Activated naive CD4-positive, alpha-beta T cell treated with anti-CD3 and anti-CD28 coated beads, Interleukin-2, amount 50 U/mL, for 16 hours (primary cell): Measurements from ENCODE around the gene ARL10.

ENCODE experiments used
- DNase-seq: peaks from one replicate; pipeline ENCODE4 v3.0.0-alpha.2; 2020

Gene ARL10

DNA sequence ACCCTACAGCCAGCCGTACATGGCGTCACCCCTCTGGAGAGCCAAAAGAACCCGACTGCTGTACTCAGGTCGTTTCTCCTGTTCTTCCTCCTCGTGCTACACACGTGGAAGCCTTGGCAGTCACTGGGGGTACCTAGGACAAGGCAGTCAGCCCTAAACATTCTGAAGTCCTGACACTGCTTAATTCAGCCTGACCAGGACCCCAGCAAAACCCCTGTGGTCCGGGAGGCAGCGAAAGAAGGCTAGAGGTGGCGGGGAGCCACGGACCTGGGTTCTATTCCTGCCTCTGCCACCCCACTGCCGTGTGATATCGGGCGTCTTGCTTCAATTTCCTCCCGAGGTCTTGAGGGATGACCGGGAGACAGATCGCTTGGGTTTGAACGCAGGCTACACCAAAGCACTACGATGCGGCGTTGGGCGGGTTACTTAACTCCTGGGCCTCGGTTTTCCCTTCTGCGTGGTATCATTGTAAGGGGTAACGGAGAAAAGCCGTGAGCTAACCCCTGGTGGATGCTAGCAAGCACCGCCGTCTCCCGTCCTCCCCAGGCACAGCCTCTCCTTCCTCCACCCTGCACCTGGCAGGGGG lies 429 bp upstream of the ARL10 start:
- no peak for DNase-seq

DNA sequence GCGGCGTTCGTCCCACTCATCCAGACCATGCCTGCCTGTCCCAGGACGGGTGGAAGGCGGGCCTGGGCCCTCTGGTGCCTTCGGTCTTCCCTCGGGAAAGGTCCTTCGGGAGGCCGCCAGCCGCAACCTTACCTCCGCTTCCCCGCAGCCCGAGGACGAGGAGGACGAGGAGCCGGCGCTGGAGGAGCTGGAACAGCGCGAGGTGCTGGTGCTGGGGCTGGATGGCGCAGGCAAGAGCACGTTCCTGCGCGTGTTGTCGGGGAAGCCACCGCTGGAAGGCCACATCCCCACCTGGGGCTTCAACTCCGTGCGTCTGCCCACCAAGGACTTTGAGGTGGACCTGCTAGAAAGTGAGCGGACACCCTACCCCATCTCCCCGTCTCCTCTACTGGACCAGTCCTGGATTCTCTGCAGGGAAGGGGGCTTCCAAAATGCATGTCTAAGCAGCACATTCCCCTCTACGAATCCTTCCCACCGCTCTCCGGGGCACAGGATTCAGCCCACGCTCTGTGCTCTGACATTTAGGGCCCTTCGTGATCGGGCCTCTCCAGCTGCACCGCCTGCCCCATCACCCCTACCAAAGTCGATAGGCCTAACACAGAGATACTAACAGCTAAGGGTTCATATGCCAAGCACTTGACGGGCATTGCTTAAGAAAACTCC lies 1.1 kb downstream of the ARL10 start:
- DNase-seq = no peak

DNA sequence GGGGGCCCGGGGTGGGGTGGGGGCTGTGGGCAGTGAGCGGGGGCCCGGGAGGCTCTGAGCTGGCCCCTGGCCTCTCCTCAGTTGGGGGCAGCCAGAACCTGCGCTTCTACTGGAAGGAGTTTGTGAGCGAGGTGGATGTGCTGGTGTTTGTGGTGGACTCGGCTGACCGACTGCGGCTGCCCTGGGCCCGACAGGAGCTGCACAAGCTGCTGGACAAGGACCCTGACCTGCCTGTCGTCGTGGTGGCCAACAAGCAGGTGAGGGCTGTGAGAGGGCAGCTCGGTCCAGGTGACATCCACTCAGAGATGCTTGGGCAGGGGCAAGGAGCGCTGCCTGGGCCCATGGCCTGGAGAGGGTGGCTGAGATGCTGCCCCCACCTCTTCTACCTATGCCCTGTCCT lies 3.4 kb downstream of the ARL10 start:
- DNase-seq = no peak

DNA sequence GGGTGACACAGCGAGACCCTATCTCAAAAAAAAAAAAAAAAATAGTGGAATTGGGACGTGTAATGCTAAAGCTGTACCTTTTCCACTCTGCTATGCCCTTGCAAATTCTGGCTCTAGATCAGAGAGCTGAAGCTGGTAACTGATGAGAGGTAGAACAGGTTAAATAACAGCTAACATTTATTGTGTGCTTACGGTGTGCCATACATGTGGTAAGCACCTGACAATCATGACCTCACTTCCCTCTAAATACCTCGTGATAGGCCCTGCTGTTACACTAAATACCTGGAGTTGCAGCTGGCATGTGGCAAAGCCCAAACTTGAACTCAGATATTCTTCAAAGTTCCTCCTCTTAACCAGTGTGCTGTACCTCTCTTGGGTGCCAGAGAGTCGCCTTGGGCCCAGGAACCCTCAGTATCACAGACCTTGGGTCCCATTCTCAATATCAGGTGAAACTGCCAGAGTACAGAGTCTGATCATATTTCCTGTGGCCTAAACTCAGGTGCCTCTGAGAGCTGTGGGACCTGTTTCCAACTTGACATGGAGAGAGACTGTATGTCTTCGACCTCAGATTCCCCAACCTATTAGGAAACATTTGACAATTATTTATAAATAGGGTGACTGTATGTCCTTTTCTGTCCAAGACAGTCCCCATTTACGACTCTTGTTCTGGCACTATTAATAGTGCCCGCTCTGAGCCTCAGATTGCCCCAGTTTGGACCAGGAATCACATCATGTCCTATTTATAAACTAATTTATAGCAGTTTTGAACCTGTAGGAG lies 4.8 kb downstream of the ARL10 start:
- DNase-seq = no peak

DNA sequence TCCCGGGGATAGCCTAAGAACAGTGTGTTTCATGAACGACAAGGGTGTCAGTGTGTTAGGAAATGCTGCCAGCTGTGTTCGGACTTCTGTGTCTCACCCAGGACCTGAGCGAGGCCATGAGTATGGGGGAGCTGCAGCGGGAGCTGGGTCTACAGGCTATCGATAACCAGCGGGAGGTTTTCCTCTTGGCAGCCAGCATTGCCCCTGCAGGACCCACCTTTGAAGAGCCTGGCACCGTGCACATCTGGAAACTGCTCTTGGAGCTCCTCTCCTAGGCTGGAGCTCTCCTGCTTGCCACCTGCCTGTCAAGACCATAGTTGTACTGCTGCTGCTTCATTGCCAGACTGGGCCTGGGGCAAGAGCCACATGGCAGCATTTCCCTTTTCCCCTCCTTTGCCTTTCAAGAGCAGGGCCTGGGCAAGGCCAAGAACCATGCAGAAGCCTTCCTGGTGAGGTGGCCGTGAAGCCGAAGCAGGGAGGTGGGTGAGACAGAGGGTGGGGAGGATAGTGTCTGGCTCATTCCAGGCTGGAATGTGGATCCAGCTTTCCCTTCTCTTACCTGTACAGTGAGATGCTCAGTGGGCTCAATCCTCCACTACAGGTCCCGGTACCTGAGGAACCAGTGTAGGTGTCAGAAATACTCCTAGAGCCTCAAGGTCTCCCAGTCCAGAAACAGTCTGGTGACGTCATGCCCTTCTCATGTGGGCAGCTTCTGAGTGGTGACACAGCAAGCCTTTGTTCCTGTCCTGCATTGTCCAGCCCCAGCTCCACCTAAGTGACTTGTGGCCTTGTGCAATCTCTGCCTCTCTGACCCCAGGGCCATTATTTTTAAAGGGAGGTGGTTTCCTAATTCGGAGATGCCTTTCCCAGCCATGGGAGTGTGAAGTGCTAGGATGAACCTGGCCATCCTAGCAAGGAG lies 6.6 kb downstream of the ARL10 start:
- no peak for DNase-seq

DNA sequence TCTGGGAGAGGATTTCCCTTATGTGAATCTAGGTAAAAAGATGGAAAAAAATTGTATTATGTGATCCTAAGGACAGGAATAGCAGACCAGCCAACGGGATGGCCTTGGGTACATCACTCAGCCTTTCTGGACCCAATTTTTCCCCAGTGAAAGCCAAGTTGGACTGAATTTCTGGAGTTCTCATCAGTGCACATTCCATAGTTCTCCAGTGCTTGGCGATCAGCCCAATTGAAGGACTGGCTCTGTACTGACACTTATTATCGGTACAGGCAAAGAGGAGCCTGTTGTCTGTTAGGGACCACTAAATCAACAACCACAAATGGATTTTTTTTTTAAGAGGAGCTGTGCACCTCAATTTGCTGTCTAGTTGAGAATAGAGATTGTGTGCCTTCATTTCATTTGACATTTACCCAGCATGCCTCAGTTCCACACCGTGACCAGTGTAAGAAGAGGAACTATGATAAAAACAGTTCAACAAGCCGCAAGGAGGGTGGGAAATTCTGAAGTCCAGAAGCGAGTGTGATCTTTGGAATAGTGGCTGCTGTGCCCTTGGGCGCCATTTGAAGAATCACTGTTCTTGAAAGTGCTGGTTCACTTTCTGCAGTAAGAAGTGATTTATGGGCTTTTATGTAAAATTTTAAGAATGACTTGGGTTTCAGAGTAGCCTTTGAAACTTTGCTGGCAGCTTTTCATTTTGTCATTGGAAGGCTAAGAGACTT lies 8.0 kb downstream of the ARL10 start:
- DNase-seq = no peak

DNA sequence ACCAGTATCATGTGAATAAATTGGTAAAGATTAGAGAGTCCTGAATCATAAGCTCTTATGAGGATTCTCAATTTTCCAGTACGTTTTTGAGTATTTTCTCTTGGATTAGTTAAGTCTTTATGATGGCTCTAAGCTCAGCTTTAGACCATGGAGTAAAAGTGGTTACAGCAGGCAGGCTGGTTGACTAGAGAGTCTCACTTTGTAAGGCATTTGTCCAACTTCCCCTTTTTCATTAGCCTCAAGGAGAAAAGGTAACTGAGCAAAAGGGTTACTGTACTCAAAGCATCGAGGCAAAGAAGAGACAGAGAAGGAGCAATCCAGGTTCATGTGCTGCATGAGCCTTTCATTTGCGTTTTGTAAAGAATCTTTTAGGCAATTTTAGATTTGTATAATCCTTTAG lies 14.6 kb downstream of the ARL10 start:
- no peak for DNase-seq

DNA sequence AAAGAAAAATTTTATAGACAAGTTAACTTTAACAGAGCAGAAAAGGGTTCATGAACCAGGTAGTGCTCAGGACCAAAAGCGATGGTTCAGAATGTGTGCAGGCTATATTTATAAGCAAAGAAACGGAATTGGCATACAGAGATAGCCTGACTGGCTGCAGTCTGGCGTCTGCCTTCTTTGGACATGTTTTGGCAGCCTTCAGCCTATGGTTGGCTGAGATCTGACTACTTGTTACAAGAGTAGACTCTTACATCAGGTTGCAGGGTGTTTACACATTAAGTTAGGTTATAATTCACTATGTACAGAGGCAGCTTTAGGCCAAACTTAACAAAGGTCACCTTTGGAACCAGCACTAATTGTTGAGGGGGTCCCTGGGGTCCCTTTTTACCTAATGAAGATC lies 16.1 kb downstream of the ARL10 start:
- no peak for DNase-seq

DNA sequence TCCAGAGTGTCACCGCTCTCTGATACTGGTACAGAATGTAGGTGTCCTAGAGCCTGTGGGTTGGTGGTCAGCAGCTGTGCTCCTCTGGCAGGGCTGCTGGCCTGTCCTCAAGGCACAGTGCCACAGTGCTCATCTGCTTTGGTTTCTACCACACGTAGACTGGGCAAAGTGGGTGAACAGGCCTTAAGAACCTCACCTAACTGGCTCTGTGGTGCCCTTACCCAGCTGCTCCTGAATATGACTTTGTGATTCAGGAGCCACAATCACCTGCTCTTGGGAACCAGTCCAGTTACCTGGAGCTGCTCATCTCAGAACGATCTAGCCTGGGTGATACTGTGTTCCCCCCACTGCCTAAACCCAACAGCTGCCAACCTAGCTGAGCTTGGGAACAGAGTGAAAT lies 16.7 kb downstream of the ARL10 start:
- DNase-seq = no peak

DNA sequence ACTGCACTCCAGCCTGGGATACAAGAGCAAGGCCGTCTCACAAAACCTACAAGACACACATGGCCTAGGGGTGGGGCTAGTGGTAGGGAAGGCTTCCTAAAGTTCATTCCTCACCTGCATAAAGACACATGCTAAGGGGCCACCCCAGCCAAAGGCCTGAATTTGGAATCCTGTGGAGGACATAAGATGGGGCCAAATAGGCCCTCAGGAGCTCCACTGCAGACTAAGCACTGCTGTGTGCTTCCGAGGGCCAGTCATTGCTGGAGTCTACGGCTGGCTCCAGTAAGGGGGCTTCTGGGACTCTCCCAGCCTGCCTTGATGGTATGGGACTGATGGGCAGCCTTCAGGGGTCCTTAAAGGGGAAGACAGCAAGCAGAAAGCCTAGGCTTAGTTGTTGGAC lies 17.4 kb downstream of the ARL10 start:
- DNase-seq = no peak

DNA sequence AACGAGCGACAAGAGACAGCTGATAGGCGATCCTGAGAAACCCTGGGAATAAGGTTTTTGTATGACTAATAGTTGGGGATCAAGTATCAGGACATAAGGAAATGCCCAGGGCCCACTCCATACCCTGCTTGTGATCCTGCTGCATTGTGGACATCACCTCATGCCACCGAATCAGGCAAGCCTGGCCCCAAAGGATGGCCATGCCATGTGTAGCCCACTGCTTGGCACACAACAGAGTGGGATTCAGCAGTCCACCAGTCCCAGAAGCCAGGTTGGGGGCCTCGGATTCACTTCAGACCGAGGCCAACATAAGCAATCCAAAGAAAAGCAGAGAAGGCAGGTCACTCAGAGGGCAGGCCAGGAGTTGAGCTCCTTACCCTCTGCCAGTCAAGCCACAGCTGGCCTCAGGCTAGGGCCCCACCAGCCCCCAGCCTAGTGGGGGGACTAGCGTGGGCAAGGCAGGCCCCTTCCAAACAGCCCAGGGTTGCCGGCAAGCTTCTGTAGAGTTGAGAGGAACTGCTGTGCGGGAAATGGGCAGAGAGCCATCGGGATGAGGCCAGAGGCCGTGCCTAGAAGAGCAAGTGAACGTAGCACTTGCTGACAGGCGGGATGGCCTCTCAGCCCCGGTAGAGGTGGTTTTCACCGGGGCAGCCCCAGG lies 18.1 kb downstream of the ARL10 start:
- no peak for DNase-seq

DNA sequence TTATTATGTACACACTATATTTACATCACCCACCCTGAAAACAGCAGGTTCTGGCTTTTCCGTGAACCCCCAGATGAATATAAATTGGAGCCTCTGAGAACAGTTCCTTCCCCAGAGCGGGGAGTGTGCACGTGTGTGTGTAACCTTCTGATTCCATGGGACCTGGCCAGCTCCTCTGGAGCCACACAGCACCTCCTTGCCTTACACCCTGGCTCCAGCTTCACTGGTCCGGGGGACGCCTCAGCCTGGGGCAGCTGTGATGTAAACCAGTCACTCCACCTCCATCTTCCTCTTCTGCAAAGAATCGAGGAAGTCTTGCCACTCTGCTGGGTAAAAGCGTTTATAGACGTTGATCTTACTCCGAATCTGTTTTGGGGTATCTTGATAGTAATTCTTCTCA lies 18.7 kb downstream of the ARL10 start:
- no peak for DNase-seq

DNA sequence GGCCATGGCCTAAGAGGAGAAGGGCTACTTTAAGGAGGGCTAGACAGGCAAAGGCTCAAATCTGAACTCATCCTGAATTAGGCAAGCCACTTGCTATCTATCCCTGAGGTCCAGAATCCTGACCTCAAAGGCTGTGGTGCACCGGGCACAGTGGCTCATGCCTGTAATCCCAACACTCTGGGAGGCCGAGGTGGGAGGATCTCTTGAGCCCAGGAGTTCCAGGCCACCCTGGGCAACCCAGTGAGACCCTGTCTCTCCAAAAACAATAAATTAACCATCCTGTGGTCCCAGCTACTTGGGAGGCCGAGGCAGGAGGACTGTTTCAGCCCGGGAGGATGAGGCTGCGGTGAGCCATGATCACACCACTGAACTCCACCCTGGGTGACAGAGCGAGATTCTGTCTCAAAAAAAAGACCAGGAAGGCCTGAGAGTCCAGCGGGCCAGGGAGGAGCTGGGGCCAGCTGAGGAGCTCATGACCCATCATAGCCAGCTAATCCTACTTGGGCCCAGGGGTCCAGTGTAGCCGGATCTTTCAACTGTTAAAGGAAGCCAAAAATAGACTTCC lies 19.2 kb downstream of the ARL10 start:
- no peak for DNase-seq

DNA sequence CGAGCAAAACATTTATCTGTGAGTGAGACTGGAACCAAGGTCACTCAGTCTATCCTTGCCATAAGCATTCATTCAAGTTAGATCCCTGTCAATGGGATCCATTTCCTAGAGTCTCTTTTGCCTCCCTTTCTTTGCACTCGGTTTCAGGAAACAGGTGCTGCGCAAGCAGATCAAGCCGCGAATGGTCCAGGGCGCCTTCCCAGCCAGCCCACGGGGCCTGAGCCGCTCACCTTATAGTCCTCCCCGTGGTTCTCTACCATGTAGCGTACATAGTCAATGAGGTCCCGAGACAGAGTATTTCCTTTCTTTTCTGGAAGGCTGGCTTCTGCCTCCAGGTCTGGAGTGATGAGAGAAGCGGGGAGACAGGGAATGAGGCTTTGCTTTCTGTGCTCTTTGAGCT lies 19.7 kb downstream of the ARL10 start:
- no peak for DNase-seq

DNA sequence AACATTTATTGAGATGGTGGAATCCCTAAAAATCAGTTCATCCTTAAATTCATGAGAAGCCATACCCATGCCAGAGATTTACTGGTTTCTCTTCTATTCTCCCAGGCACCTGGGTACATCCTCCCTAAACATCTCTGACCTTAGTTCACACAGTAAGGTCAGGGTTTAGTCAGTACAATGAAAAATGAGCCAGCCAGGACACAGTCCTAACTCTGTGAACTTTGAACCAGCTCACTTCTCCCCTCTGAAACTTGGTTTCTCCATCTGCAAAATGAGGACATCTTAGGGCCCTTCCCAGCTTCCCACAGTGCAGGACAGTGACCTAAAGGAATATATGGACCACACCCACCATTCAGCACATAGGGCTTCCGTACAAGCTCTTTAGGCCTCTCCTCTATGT lies 21.2 kb downstream of the ARL10 start:
- DNase-seq = no peak

DNA sequence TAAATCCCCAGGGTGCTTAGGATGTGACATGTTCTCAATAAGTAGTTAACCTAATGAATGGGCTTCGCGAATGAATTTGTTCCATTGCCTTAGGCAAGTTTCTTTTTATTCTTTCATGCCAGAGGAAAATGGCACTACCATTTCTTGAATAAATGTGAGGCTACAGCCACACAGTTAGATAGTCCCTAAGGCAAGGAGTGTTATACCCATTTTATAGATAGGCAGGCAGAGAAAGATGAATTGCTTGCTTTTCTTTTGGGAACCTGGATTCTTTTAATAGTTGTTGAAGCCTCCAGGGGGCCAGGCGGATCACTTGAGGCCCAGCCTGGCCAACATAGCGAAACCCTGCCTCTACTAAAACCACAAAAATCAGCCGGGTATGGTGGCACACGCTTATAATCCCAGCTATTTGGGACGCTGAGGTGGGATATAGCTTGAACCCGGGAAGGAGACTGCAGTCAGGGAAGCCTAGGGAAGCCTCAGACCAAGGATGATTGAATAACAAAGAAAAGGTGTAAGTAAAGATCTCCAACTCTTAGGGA lies 22.2 kb downstream of the ARL10 start:
- no peak for DNase-seq

DNA sequence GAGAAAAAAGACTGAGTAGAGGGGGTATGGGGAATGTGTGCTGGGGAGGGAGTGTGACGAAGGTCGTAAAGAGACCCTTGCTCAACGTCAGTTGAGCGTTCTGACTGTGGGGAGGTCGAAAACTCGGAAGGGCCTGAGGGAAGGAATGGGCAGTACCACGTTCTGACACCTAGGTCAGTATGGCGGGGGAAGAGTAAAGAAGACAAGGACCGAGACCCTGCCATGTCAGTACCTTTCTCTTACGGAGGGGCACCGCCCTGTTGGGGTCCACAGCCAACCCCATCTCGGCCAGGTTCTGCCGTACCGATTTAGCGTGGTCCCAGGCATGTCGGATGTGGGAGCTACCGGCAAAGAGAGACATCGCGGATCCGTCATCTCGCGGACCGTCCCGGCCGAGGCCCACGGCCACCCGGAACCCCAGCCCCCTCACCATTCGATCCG lies 22.7 kb downstream of the ARL10 start:
- DNase-seq = no peak

DNA sequence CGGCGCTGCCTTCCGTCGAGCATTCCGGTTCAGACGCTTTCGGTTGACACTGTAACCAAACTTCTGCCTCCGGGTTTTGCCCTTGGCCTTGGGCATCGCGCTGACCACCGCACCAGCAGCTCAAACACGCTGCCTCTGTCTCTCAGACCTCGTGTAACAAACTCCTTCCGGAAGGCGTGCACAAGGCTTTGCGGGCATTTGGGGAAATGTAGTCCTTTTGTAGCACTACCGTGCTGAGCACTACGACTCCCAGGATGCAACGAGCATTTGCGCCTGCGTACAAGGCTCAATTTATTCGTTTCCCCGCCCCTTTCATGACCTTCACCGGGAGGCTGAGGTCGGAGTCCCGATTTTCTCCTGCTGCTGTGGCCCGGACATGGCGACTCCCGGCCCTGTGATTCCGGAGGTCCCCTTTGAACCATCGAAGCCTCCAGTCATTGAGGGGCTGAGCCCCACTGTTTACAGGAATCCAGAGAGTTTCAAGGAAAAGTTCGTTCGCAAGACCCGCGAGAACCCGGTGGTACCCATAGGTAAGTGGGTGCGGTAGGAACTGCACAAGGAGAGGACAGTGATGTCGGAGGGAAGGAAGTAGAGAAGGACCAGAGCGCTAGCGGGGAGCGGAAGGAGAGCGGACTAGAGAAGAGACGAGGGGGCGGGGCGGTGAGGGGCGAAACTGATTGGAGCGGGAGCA lies 23.3 kb downstream of the ARL10 start, which contains the start of the genes HIGD2A and NOP16:
Gene HIGD2A (plus strand): TSS at position 308 of the 691 bp plus-strand sequence. CDS start 69 bp downstream, at position 377.
Gene NOP16 (minus strand): TSS at position 155 of the 691 bp plus-strand sequence. CDS start 59 bp downstream, at position 96.
- peak; percentile 99 for DNase-seq

DNA sequence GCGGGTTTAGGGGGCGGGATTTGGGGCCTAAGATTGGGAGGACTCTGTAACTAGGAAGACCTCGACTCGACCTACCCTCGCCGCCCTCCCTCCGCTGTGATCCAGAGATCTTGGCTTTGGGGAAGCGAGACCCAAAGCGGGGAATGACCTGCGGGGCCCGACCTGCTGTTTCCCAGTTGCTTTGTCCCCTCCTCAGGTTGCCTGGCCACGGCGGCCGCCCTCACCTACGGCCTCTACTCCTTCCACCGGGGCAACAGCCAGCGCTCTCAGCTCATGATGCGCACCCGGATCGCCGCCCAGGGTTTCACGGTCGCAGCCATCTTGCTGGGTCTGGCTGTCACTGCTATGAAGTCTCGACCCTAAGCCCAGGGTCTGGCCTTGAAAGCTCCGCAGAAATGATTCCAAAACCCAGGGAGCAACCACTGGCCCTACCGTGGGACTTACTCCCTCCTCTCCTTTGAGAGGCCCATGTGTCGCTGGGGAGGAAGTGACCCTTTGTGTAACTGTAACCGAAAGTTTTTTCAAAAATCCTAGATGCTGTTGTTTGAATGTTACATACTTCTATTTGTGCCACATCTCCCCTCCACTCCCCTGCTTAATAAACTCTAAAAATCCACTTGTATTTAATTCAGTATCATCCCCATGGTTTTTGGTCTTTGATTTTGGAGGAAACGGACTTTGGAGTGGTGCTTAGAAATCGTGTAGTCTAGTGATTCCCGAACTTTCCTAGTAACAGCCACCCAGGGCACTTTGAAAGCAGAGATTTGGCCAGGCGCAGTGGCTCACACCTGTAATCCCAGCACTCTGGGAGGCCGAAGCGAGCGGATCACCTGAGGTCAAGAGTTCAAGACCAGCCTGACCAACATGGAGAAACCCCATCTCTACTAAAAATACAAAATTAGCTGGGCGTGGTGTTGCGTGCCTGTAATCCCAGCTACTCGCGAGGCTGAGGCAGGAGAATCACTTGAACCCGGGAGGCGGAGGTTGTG lies 24.1 kb downstream of the ARL10 start:
- DNase-seq = no peak
